Neural progenitor cell (in vitro differentiated cells): ENCODE results near the gene BCKDHB. TPM values are rescaled to one million over a fixed set of nuclear protein-coding genes. Genes with fewer than 3 reads are reported as not detected.

Experiments used
- DNase-seq: peaks from one replicate; pipeline ENCODE4 v3.0.0-alpha.2; 2016; ENCODE audit warnings: low spot score
- H2AFZ ChIP-seq: fragments of 200-600 bp; sonication (generic); replicated peaks from 2 replicates; pipeline ENCODE4 v1.6.1; 2016; ENCODE audit warnings: antibody characterized with exemption
- H3F3A ChIP-seq: fragments of 200-600 bp; sonication (generic); 2 replicates; pipeline ENCODE4 v1.6.1; 2016; ENCODE audit warnings: antibody characterized with exemption, low read depth
- H3K27ac ChIP-seq: fragments of 200-600 bp; sonication (generic); 2 replicates; pipeline ENCODE4 v1.5.1; 2016; ENCODE audit warnings: mild to moderate bottlenecking
- H3K27me3 ChIP-seq: fragments of 200-600 bp; sonication (generic); 2 replicates; pipeline ENCODE4 v1.6.1; 2016; ENCODE audit warnings: mild to moderate bottlenecking, moderate library complexity
- H3K36me3 ChIP-seq: fragments of 200-600 bp; sonication (generic); 2 replicates; pipeline ENCODE4 v1.5.1; 2016
- H3K4me1 ChIP-seq: fragments of 200-600 bp; sonication (generic); 2 replicates; pipeline ENCODE4 v1.6.1; 2016; ENCODE audit warnings: mixed run types
- H3K4me2 ChIP-seq: fragments of 200-600 bp; sonication (generic); 2 replicates; pipeline ENCODE4 v1.6.1; 2016
- H3K4me3 ChIP-seq: fragments of 200-600 bp; sonication (generic); 2 replicates; pipeline ENCODE4 v1.5.1; 2016
- H3K79me2 ChIP-seq: fragments of 200-600 bp; sonication (generic); 2 replicates; pipeline ENCODE4 v1.6.1; 2016; ENCODE audit warnings: low read depth
- H3K9ac ChIP-seq: fragments of 200-600 bp; sonication (generic); 2 replicates; pipeline ENCODE4 v1.6.1; 2016
- H3K9me3 ChIP-seq: fragments of 200-600 bp; sonication (generic); 2 replicates; pipeline ENCODE4 v1.5.1; 2016; ENCODE audit warnings: low read depth
- H4K20me1 ChIP-seq: fragments of 200-600 bp; sonication (generic); 2 replicates; pipeline ENCODE4 v1.6.1; 2016; ENCODE audit warnings: low read depth
- H3K27ac Mint-ChIP-seq: 3 replicates; pipeline ENCODE4 v1.8.0; 2021; ENCODE audit warnings: mixed read lengths
- H3K27me3 Mint-ChIP-seq: 2 replicates; pipeline ENCODE4 v1.8.0; 2022; ENCODE audit warnings: low read depth, mild to moderate bottlenecking, inconsistent platforms, moderate library complexity, mixed read lengths; ENCODE audit not compliant: insufficient read depth
- H3K36me3 Mint-ChIP-seq: 3 replicates; pipeline ENCODE4 v1.8.0; 2021; ENCODE audit warnings: mixed read lengths
- H3K4me1 Mint-ChIP-seq: 3 replicates; pipeline ENCODE4 v1.8.0; 2021; ENCODE audit warnings: mixed read lengths
- H3K4me3 Mint-ChIP-seq: 3 replicates; pipeline ENCODE4 v1.8.0; 2021; ENCODE audit warnings: mild to moderate bottlenecking, moderate library complexity, mixed read lengths
- H3K9me3 Mint-ChIP-seq: 3 replicates; pipeline ENCODE4 v1.8.0; 2020; ENCODE audit warnings: mixed read lengths
- CTCF ChIP-seq: fragments of 200-600 bp; sonication (generic); IDR thresholded peaks from 2 replicates; pipeline ENCODE4 v1.5.1; 2017; ENCODE audit warnings: antibody characterized with exemption, mild to moderate bottlenecking
- EZH2 ChIP-seq: fragments of 200-600 bp; sonication (generic); IDR thresholded peaks from 2 replicates; pipeline ENCODE4 v1.6.1; 2017; ENCODE audit warnings: antibody characterized with exemption, mild to moderate bottlenecking, moderate library complexity
- EZH2phosphoT487 ChIP-seq: fragments of 200-600 bp; sonication (generic); IDR thresholded peaks from 2 replicates; pipeline ENCODE4 v1.6.1; 2017; ENCODE audit warnings: antibody characterized with exemption
- total RNA-seq: library from RNA; depleted of rRNA; stranded (reverse); fragments of >200 nt; gene quantifications from 2 replicates; pipeline ENCODE4 v1.2.3, GENCODE V29; 2015; ENCODE audit warnings: low replicate concordance

BCKDHB gene
- total RNA-seq, 1 donor from 2014 or later, result 48.2 TPM

- Mint-ChIP-seq H3K27me3 (no peaks in the 10 kb centered on the region), H3K4me3 (no peak overlapping the region), H3K27ac (no peak overlapping the region), H3K36me3 (peaks cover 18% of the 10 kb centered on the region), H3K9me3 (peaks cover 7% of the 10 kb centered on the region), H3K4me1 (no peaks in the 10 kb centered on the region)
- Histone ChIP-seq H3K4me3 (no peak overlapping the region), H3K4me2 (no peak overlapping the region), H3K9me3 (no peaks in the 10 kb centered on the region), H3F3A (no peaks in the 10 kb centered on the region), H4K20me1 (no peaks in the 10 kb centered on the region), H3K36me3 (no peaks in the 10 kb centered on the region), H3K9ac (no peak overlapping the region), H3K27ac (no peak overlapping the region), H3K27me3 (no peaks in the 10 kb centered on the region), H2AFZ (no peak overlapping the region), H3K79me2 (no peaks in the 10 kb centered on the region), H3K4me1 (no peaks in the 10 kb centered on the region)
- TF ChIP-seq EZH2, result no peak
- TF ChIP-seq EZH2phosphoT487, result no peak
- TF ChIP-seq CTCF, result no peak
- no peak for DNase-seq
Measured at GRCh38 chr6:80144753-80145315, 38.4 kb downstream of the BCKDHB start.

GRCh38 chr6:80145509-80145908, 39.0 kb downstream of the BCKDHB start:
- no peaks in the 10 kb centered on the region for H3K27me3 Mint-ChIP-seq
- H3K36me3 Mint-ChIP-seq, result peaks cover 21% of the 10 kb centered on the region
- TF ChIP-seq EZH2phosphoT487 (no peak), EZH2 (no peak), CTCF (no peak)
- no peak overlapping the region for H3K27ac ChIP-seq
- H3K4me3 Mint-ChIP-seq, result no peak overlapping the region
- H2AFZ ChIP-seq, result no peak overlapping the region
- no peaks in the 10 kb centered on the region for H3K9me3 ChIP-seq
- H3K27me3 ChIP-seq, result no peaks in the 10 kb centered on the region
- H3K36me3 ChIP-seq, result no peaks in the 10 kb centered on the region
- H3K27ac Mint-ChIP-seq, result no peak overlapping the region
- no peaks in the 10 kb centered on the region for H3K4me1 ChIP-seq
- peaks cover 7% of the 10 kb centered on the region for H3K9me3 Mint-ChIP-seq
- H3K4me2 ChIP-seq, result no peak overlapping the region
- no peak overlapping the region for H3K9ac ChIP-seq
- H3K4me1 Mint-ChIP-seq, result no peaks in the 10 kb centered on the region
- no peak for DNase-seq
- no peaks in the 10 kb centered on the region for H3F3A ChIP-seq
- no peaks in the 10 kb centered on the region for H4K20me1 ChIP-seq
- H3K4me3 ChIP-seq, result no peak overlapping the region
- no peaks in the 10 kb centered on the region for H3K79me2 ChIP-seq

DNA sequence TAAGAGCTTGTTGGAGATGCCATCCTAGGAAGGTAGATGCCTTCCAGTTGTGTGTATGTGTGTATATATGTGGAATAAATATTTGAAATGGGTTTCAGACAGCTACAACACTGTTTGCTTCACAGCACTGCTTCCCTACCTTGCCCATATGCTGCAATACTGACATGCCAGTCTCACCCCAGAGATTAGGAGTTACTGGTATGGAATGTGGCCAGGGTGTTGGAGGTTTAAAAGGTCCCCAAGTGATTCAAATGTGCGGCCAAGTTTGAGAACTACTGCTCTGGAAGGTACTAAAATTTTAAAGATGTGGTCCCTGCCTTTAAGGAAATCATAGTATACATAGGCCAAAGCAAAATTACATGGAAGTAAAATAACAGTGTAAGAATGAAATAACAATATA, 39.5 kb downstream of the BCKDHB start:
- H3K4me2 ChIP-seq, result no peak overlapping the region
- no peak overlapping the region for H3K27ac Mint-ChIP-seq
- H2AFZ ChIP-seq, result no peak overlapping the region
- no peaks in the 10 kb centered on the region for H3K9me3 ChIP-seq
- TF ChIP-seq EZH2 (no peak), CTCF (no peak), EZH2phosphoT487 (no peak)
- H3K36me3 ChIP-seq, result no peaks in the 10 kb centered on the region
- H3K4me1 Mint-ChIP-seq, result no peaks in the 10 kb centered on the region
- H3K4me1 ChIP-seq, result no peaks in the 10 kb centered on the region
- H3K27me3 ChIP-seq, result no peaks in the 10 kb centered on the region
- peaks cover 21% of the 10 kb centered on the region for H3K36me3 Mint-ChIP-seq
- no peaks in the 10 kb centered on the region for H3K27me3 Mint-ChIP-seq
- no peaks in the 10 kb centered on the region for H3K79me2 ChIP-seq
- no peaks in the 10 kb centered on the region for H3F3A ChIP-seq
- H4K20me1 ChIP-seq, result no peaks in the 10 kb centered on the region
- no peak overlapping the region for H3K4me3 Mint-ChIP-seq
- DNase-seq, result no peak
- no peak overlapping the region for H3K4me3 ChIP-seq
- H3K9me3 Mint-ChIP-seq, result peaks cover 4% of the 10 kb centered on the region
- no peak overlapping the region for H3K27ac ChIP-seq
- H3K9ac ChIP-seq, result no peak overlapping the region
